ENCODE data around the gene OR8U1.

DNA sequence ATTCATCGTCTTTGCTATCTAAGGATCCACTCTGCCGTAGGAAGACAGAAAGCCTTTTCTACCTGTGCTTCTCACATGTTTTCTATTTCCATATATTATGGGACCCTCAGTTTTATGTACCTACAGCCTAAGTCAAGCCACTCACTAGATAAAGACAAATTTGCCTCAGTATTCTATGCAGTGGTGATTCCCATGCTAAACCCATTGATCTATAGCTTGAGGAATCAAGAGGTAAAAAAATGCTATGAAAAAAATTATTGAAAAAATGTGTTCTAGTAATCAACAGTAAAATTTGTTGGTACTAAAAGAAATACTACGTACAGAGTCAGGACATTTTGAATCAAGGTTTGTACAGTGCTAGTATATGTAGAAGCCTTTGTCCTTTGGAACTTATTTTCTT, 19.0 kb downstream of the OR8U1 start:
- TF ChIP-seq POLR2A (IDR thresholded peaks at IDR 0.05; ENCODE audit: low read depth, low read length) (no peak), JUN (IDR thresholded peaks at IDR 0.05; ENCODE audit: borderline replicate concordance, insufficient read depth, insufficient read length, low read depth) (no peak)
- TF ChIP-seq, protein P1, sequence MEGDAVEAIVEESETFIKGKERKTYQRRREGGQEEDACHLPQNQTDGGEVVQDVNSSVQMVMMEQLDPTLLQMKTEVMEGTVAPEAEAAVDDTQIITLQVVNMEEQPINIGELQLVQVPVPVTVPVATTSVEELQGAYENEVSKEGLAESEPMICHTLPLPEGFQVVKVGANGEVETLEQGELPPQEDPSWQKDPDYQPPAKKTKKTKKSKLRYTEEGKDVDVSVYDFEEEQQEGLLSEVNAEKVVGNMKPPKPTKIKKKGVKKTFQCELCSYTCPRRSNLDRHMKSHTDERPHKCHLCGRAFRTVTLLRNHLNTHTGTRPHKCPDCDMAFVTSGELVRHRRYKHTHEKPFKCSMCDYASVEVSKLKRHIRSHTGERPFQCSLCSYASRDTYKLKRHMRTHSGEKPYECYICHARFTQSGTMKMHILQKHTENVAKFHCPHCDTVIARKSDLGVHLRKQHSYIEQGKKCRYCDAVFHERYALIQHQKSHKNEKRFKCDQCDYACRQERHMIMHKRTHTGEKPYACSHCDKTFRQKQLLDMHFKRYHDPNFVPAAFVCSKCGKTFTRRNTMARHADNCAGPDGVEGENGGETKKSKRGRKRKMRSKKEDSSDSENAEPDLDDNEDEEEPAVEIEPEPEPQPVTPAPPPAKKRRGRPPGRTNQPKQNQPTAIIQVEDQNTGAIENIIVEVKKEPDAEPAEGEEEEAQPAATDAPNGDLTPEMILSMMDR (IDR thresholded peaks at IDR 0.05; ENCODE audit: extremely low read depth in 1 of 2, insufficient read depth in 1 of 2, low read depth in 1 of 2, low read length in 2 of 2) = no peak
- TF ChIP-seq, protein P2, sequence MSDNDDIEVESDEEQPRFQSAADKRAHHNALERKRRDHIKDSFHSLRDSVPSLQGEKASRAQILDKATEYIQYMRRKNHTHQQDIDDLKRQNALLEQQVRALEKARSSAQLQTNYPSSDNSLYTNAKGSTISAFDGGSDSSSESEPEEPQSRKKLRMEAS (IDR thresholded peaks at IDR 0.05; ENCODE audit: insufficient read depth, insufficient read length) = no peak

All from endothelial cell of umbilical vein (primary cell).